OCI-LY7 (cell line): ENCODE results near the gene SUPT3H.

Experiments
- CTCF ChIP-seq: fragments of 200-600 bp; sonication (generic); conservative IDR thresholded peaks from 2 replicates; pipeline ENCODE4 v1.5.1; 2014; ENCODE audit warnings: mild to moderate bottlenecking, antibody characterized with exemption, low read length, moderate library complexity, mixed read lengths
- EZH2phosphoT487 ChIP-seq: fragments of 200-600 bp; sonication (generic); IDR thresholded peaks from 2 replicates; pipeline ENCODE4 v1.6.1; 2018; ENCODE audit warnings: low read depth, borderline replicate concordance, mild to moderate bottlenecking, mixed run types, antibody characterized with exemption, low read length, moderate library complexity, mixed read lengths

GRCh38 chr6:45387236-45387635 lies 9.5 kb upstream of the SUPT3H start:
- TF ChIP-seq CTCF (no peak), EZH2phosphoT487 (no peak)
